ENCODE results near the gene CDYL2. TPM values are rescaled to one million over a fixed set of nuclear protein-coding genes. Genes with fewer than 3 reads are reported as not detected.

The CDYL2 gene
- total and polyA plus RNA-seq, 5 donors from 2014 or later, result 1.2 to 37.6 (median 1.6) TPM

- no peak overlapping the region for H3K27ac Mint-ChIP-seq
- no peak overlapping the region for H3K27ac ChIP-seq (ENCODE audit: insufficient read depth, low read length, poor library complexity, severe bottlenecking)
- no peaks in the 10 kb centered on the region for H3K27me3 ChIP-seq (ENCODE audit: control insufficient read depth, insufficient read depth, low read length)
- H3K9me3 Mint-ChIP-seq, result peaks cover 0 to 6% (median 0%) of the 10 kb centered on the region in 7 donors
- H3K4me1 ChIP-seq (ENCODE audit: control insufficient read depth, insufficient read depth, low read length, poor library complexity, severe bottlenecking), result no peaks in the 10 kb centered on the region
- H3K27me3 Mint-ChIP-seq, result no peaks in the 10 kb centered on the region
- no peak for DNase-seq
- H3K36me3 Mint-ChIP-seq, result peaks cover 6% of the 10 kb centered on the region
- H3K4me3 ChIP-seq (ENCODE audit: low read depth, low read length), result no peak overlapping the region
- no peak overlapping the region for H3K4me3 Mint-ChIP-seq
- peaks cover 4 to 6% of the 10 kb centered on the region in 2 experiments for H3K9me3 ChIP-seq (ENCODE audit: control insufficient read depth in 2 of 2, low read length in 2 of 2)
- no peaks in the 10 kb centered on the region for H3K36me3 ChIP-seq (ENCODE audit: control insufficient read depth, insufficient read depth, low read length)
- H3K4me1 Mint-ChIP-seq, result peaks cover 2 to 12% (median 7%) of the 10 kb centered on the region in 4 donors
- ATAC-seq (ENCODE audit: low read depth in 2 of 2), result no peak
These were observed 28.9 kb downstream of the CDYL2 start for GRCh38 chr16:80775450-80775849.

- Histone ChIP-seq H3K27ac (ENCODE audit: insufficient read depth, low read length, poor library complexity, severe bottlenecking) (no peak overlapping the region), H3K36me3 (ENCODE audit: control insufficient read depth, insufficient read depth, low read length) (no peaks in the 10 kb centered on the region), H3K27me3 (ENCODE audit: control insufficient read depth, insufficient read depth, low read length) (no peaks in the 10 kb centered on the region), H3K4me3 (ENCODE audit: low read depth, low read length) (no peak overlapping the region), H3K9me3 (ENCODE audit: control insufficient read depth in 2 of 2, low read length in 2 of 2) (peaks cover 4 to 6% of the 10 kb centered on the region in 2 experiments), H3K4me1 (ENCODE audit: control insufficient read depth, insufficient read depth, low read length, poor library complexity, severe bottlenecking) (no peaks in the 10 kb centered on the region)
- Mint-ChIP-seq H3K9me3 (peaks cover 0 to 4% (median 0%) of the 10 kb centered on the region in 7 donors), H3K4me3 (no peak overlapping the region), H3K4me1 (peaks cover 12 to 35% (median 20%) of the 10 kb centered on the region in 4 donors), H3K27ac (no peak overlapping the region), H3K36me3 (peaks cover 6% of the 10 kb centered on the region), H3K27me3 (no peaks in the 10 kb centered on the region)
- ATAC-seq (ENCODE audit: low read depth in 2 of 2) (no peak), DNase-seq (no peak)
These were observed 37.6 kb downstream of the CDYL2 start for GRCh38 chr16:80766798-80767197.

GRCh38 chr16:80759419-80760162 lies 44.8 kb downstream of the CDYL2 start:
- H3K9me3 ChIP-seq (ENCODE audit: control insufficient read depth in 2 of 2, low read length in 2 of 2), result no peaks in the 10 kb centered on the region
- no peaks in the 10 kb centered on the region for H3K4me1 ChIP-seq (ENCODE audit: control insufficient read depth, insufficient read depth, low read length, poor library complexity, severe bottlenecking)
- H3K4me1 Mint-ChIP-seq, result peaks cover 4 to 28% (median 20%) of the 10 kb centered on the region in 4 donors
- H3K4me3 Mint-ChIP-seq, result no peak overlapping the region
- H3K27ac Mint-ChIP-seq, result peak overlapping the region in 1 of 3 donors; percentile 74
- no peaks in the 10 kb centered on the region for H3K27me3 ChIP-seq (ENCODE audit: control insufficient read depth, insufficient read depth, low read length)
- H3K36me3 ChIP-seq (ENCODE audit: control insufficient read depth, insufficient read depth, low read length), result no peaks in the 10 kb centered on the region
- peaks cover 0 to 1% (median 0%) of the 10 kb centered on the region in 7 donors for H3K9me3 Mint-ChIP-seq
- DNase-seq (no peak), ATAC-seq (ENCODE audit: low read depth in 2 of 2) (no peak)
- no peaks in the 10 kb centered on the region for H3K27me3 Mint-ChIP-seq
- H3K4me3 ChIP-seq (ENCODE audit: low read depth, low read length), result no peak overlapping the region
- H3K27ac ChIP-seq (ENCODE audit: insufficient read depth, low read length, poor library complexity, severe bottlenecking), result no peak overlapping the region
- H3K36me3 Mint-ChIP-seq, result no peaks in the 10 kb centered on the region

- DNase-seq (no peak), ATAC-seq (ENCODE audit: low read depth in 2 of 2) (no peak)
- H3K36me3 Mint-ChIP-seq, result no peaks in the 10 kb centered on the region
- Histone ChIP-seq H3K36me3 (ENCODE audit: control insufficient read depth, insufficient read depth, low read length) (no peaks in the 10 kb centered on the region), H3K27ac (ENCODE audit: insufficient read depth, low read length, poor library complexity, severe bottlenecking) (no peak overlapping the region), H3K9me3 (ENCODE audit: control insufficient read depth in 2 of 2, low read length in 2 of 2) (no peaks in the 10 kb centered on the region), H3K4me1 (ENCODE audit: control insufficient read depth, insufficient read depth, low read length, poor library complexity, severe bottlenecking) (no peaks in the 10 kb centered on the region), H3K4me3 (ENCODE audit: low read depth, low read length) (no peak overlapping the region), H3K27me3 (ENCODE audit: control insufficient read depth, insufficient read depth, low read length) (no peaks in the 10 kb centered on the region)
- no peak overlapping the region for H3K4me3 Mint-ChIP-seq
- H3K4me1 Mint-ChIP-seq, result peaks cover 16 to 33% (median 24%) of the 10 kb centered on the region in 4 donors
- H3K27ac Mint-ChIP-seq, result no peak overlapping the region
- H3K27me3 Mint-ChIP-seq, result no peaks in the 10 kb centered on the region
- no peaks in the 10 kb centered on the region for H3K9me3 Mint-ChIP-seq
These were observed 49.9 kb downstream of the CDYL2 start for GRCh38 chr16:80754476-80754875.

- Histone ChIP-seq H3K27me3 (ENCODE audit: control insufficient read depth, insufficient read depth, low read length) (no peaks in the 10 kb centered on the region), H3K27ac (ENCODE audit: insufficient read depth, low read length, poor library complexity, severe bottlenecking) (no peak overlapping the region), H3K4me1 (ENCODE audit: control insufficient read depth, insufficient read depth, low read length, poor library complexity, severe bottlenecking) (no peaks in the 10 kb centered on the region), H3K9me3 (ENCODE audit: control insufficient read depth in 2 of 2, low read length in 2 of 2) (no peaks in the 10 kb centered on the region), H3K4me3 (ENCODE audit: low read depth, low read length) (no peak overlapping the region), H3K36me3 (ENCODE audit: control insufficient read depth, insufficient read depth, low read length) (no peaks in the 10 kb centered on the region)
- no peak for DNase-seq
- ATAC-seq (ENCODE audit: low read depth in 2 of 2), result no peak
- Mint-ChIP-seq H3K9me3 (no peaks in the 10 kb centered on the region), H3K27me3 (no peaks in the 10 kb centered on the region), H3K4me1 (peaks cover 11 to 34% (median 26%) of the 10 kb centered on the region in 4 donors), H3K4me3 (no peak overlapping the region), H3K36me3 (no peaks in the 10 kb centered on the region), H3K27ac (peak overlapping the region in 2 of 3 donors; percentile 4 to 75)
These were observed 51.9 kb downstream of the CDYL2 start for GRCh38 chr16:80752541-80752940.

GRCh38 chr16:80751167-80751566 lies 53.2 kb downstream of the CDYL2 start:
- H3K4me3 Mint-ChIP-seq, result no peak overlapping the region
- H3K36me3 ChIP-seq (ENCODE audit: control insufficient read depth, insufficient read depth, low read length), result peaks cover under 1% of the 10 kb centered on the region
- H3K4me3 ChIP-seq (ENCODE audit: low read depth, low read length), result no peak overlapping the region
- no peak for DNase-seq
- ATAC-seq (ENCODE audit: low read depth in 2 of 2), result no peak
- no peaks in the 10 kb centered on the region for H3K9me3 ChIP-seq (ENCODE audit: control insufficient read depth in 2 of 2, low read length in 2 of 2)
- no peaks in the 10 kb centered on the region for H3K27me3 ChIP-seq (ENCODE audit: control insufficient read depth, insufficient read depth, low read length)
- H3K27me3 Mint-ChIP-seq, result no peaks in the 10 kb centered on the region
- H3K4me1 Mint-ChIP-seq, result peaks cover 6 to 34% (median 26%) of the 10 kb centered on the region in 4 donors
- no peaks in the 10 kb centered on the region for H3K4me1 ChIP-seq (ENCODE audit: control insufficient read depth, insufficient read depth, low read length, poor library complexity, severe bottlenecking)
- no peaks in the 10 kb centered on the region for H3K9me3 Mint-ChIP-seq
- H3K27ac Mint-ChIP-seq, result no peak overlapping the region
- H3K27ac ChIP-seq (ENCODE audit: insufficient read depth, low read length, poor library complexity, severe bottlenecking), result no peak overlapping the region
- H3K36me3 Mint-ChIP-seq, result no peaks in the 10 kb centered on the region

- H3K4me1 ChIP-seq (ENCODE audit: control insufficient read depth, insufficient read depth, low read length, poor library complexity, severe bottlenecking), result no peaks in the 10 kb centered on the region
- Mint-ChIP-seq H3K36me3 (peaks cover 13% of the 10 kb centered on the region), H3K4me3 (no peak overlapping the region), H3K27me3 (no peaks in the 10 kb centered on the region), H3K9me3 (peaks cover 0 to 4% (median 2%) of the 10 kb centered on the region in 7 donors), H3K4me1 (peaks cover 9 to 35% (median 20%) of the 10 kb centered on the region in 4 donors), H3K27ac (no peak overlapping the region)
- no peaks in the 10 kb centered on the region for H3K9me3 ChIP-seq (ENCODE audit: control insufficient read depth in 2 of 2, low read length in 2 of 2)
- H3K27ac ChIP-seq (ENCODE audit: insufficient read depth, low read length, poor library complexity, severe bottlenecking), result no peak overlapping the region
- peaks cover 4% of the 10 kb centered on the region for H3K36me3 ChIP-seq (ENCODE audit: control insufficient read depth, insufficient read depth, low read length)
- no peak for DNase-seq
- ATAC-seq (ENCODE audit: low read depth in 2 of 2), result no peak
- H3K4me3 ChIP-seq (ENCODE audit: low read depth, low read length), result no peak overlapping the region
- no peaks in the 10 kb centered on the region for H3K27me3 ChIP-seq (ENCODE audit: control insufficient read depth, insufficient read depth, low read length)
These were observed 58.2 kb downstream of the CDYL2 start for GRCh38 chr16:80746231-80746630.

GRCh38 chr16:80744856-80745255 lies 59.5 kb downstream of the CDYL2 start:
- Mint-ChIP-seq H3K9me3 (peaks cover 0 to 7% (median 3%) of the 10 kb centered on the region in 7 donors), H3K4me1 (peaks cover 7 to 34% (median 19%) of the 10 kb centered on the region in 4 donors), H3K4me3 (no peak overlapping the region), H3K27me3 (no peaks in the 10 kb centered on the region), H3K27ac (no peak overlapping the region), H3K36me3 (peaks cover 16% of the 10 kb centered on the region)
- peak in 1 of 2 donors; percentile 16 for ATAC-seq (ENCODE audit: low read depth in 2 of 2)
- no peaks in the 10 kb centered on the region for H3K27me3 ChIP-seq (ENCODE audit: control insufficient read depth, insufficient read depth, low read length)
- H3K36me3 ChIP-seq (ENCODE audit: control insufficient read depth, insufficient read depth, low read length), result peaks cover 4% of the 10 kb centered on the region
- DNase-seq, result no peak
- no peaks in the 10 kb centered on the region for H3K4me1 ChIP-seq (ENCODE audit: control insufficient read depth, insufficient read depth, low read length, poor library complexity, severe bottlenecking)
- peaks cover 4% of the 10 kb centered on the region in 2 experiments for H3K9me3 ChIP-seq (ENCODE audit: control insufficient read depth in 2 of 2, low read length in 2 of 2)
- H3K4me3 ChIP-seq (ENCODE audit: low read depth, low read length), result no peak overlapping the region
- no peak overlapping the region for H3K27ac ChIP-seq (ENCODE audit: insufficient read depth, low read length, poor library complexity, severe bottlenecking)

All from CD4-positive, CD25-positive, alpha-beta regulatory T cell (primary cell).